Hepatocyte (in vitro differentiated cells): ENCODE results near the gene BEND5. TPM values are rescaled to one million over a fixed set of nuclear protein-coding genes. Genes with fewer than 3 reads are reported as not detected.

ENCODE experiments used
- DNase-seq: peaks from one replicate; pipeline ENCODE4 v3.0.0-alpha.2; 2016; ENCODE audit warnings: low spot score
- H2AFZ ChIP-seq: fragments of 200-600 bp; sonication (generic); 2 replicates; pipeline ENCODE4 v1.6.0; 2016; ENCODE audit warnings: antibody characterized with exemption, mild to moderate bottlenecking
- H3K27ac ChIP-seq: fragments of 200-600 bp; sonication (generic); 2 replicates; pipeline ENCODE4 v1.5.1; 2016; ENCODE audit warnings: mild to moderate bottlenecking
- H3K27me3 ChIP-seq: fragments of 200-600 bp; sonication (generic); 2 replicates; pipeline ENCODE4 v1.6.1; 2016
- H3K36me3 ChIP-seq: fragments of 200-600 bp; sonication (generic); replicated peaks from 2 replicates; pipeline ENCODE4 v1.5.1; 2016; ENCODE audit warnings: low read depth; ENCODE audit not compliant: insufficient read depth
- H3K4me1 ChIP-seq: fragments of 200-600 bp; sonication (generic); 2 replicates; pipeline ENCODE4 v1.5.1; 2016; ENCODE audit warnings: mild to moderate bottlenecking, moderate library complexity; ENCODE audit not compliant: insufficient read depth
- H3K4me2 ChIP-seq: fragments of 200-600 bp; sonication (generic); 2 replicates; pipeline ENCODE4 v1.6.0; 2016
- H3K4me3 ChIP-seq: fragments of 200-600 bp; sonication (generic); 2 replicates; pipeline ENCODE4 v1.5.1; 2016; ENCODE audit warnings: mild to moderate bottlenecking
- H3K79me2 ChIP-seq: fragments of 200-600 bp; sonication (generic); 2 replicates; pipeline ENCODE4 v1.6.0; 2017; ENCODE audit warnings: mild to moderate bottlenecking
- H3K9me2 ChIP-seq: fragments of 200-600 bp; sonication (generic); replicated peaks from 2 replicates; pipeline ENCODE4 v1.6.0; 2017; ENCODE audit warnings: mild to moderate bottlenecking; ENCODE audit not compliant: insufficient read depth
- H3K9me3 ChIP-seq: fragments of 200-600 bp; sonication (generic); 2 replicates; pipeline ENCODE4 v1.5.1; 2016; ENCODE audit warnings: low read depth, mild to moderate bottlenecking
- H4K20me1 ChIP-seq: fragments of 200-600 bp; sonication (generic); 2 replicates; pipeline ENCODE4 v1.6.0; 2016; ENCODE audit warnings: mild to moderate bottlenecking; ENCODE audit not compliant: insufficient read depth, poor library complexity, severe bottlenecking
- EZH2 ChIP-seq: fragments of 200-600 bp; sonication (generic); IDR thresholded peaks from 2 replicates; pipeline ENCODE4 v1.6.1; 2016; ENCODE audit warnings: antibody characterized with exemption, mild to moderate bottlenecking, borderline replicate concordance
- EZH2phosphoT487 ChIP-seq: fragments of 200-600 bp; sonication (generic); IDR thresholded peaks from one replicate; pipeline ENCODE4 v1.6.1; 2018; ENCODE audit warnings: antibody characterized with exemption, mild to moderate bottlenecking, low read depth, moderate library complexity; ENCODE audit not compliant: unreplicated experiment, severe bottlenecking
- WGBS: methylation state at CpG from one replicate; pipeline ENCODE4 v1.1.6; 2016; ENCODE audit warnings: low lambda C conversion rate; ENCODE audit errors: missing lambda C conversion rate; 5-methylcytosine and 5-hydroxymethylcytosine counted together
- polyA plus RNA-seq: library from polyadenylated mRNA; unstranded; fragments of >200 nt; fragmentation: Nextera tagmentation; extraction: Ambion mirVana; gene quantifications from 2 replicates; pipeline ENCODE4 v1.2.1, GENCODE V29; 2016
- total RNA-seq: library from RNA; depleted of rRNA; stranded (reverse); fragments of >200 nt; gene quantifications from 2 replicates; pipeline ENCODE4 v1.2.3, GENCODE V29; 2014
- TF ChIP-seq, protein P1 (sequence below): fragments of 200-600 bp; sonication (generic); IDR thresholded peaks from 2 replicates; pipeline ENCODE4 v1.5.1; 2016; ENCODE audit warnings: antibody characterized with exemption, mild to moderate bottlenecking; ENCODE audit not compliant: poor library complexity

Gene BEND5
- total and polyA plus RNA-seq, 2 experiments from 2014 or later = 7.5 to 7.9 TPM

DNA sequence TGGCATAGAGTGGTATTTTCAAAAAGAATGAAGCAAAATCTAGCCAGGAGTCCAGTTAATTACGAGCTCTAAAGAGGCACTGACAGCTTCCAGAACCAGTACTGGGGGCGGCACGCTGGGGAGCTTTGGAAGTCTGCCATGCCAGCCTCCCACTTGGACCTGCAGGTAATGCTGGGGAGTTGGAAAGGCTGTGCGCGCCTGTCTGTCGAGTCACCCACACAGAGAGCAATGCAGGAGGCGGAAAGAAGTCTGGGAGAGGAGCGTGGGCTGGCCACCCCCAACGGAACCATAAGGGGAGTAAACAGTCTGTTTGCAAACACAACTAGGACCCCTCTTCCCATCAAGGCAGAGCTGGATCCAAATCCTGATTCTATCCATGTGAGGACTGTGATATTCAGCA is 84.5 kb downstream of the BEND5 start:
- Histone ChIP-seq H2AFZ (no peak overlapping the region), H3K9me2 (no peaks in the 10 kb centered on the region), H3K27ac (no peak overlapping the region), H3K36me3 (no peaks in the 10 kb centered on the region), H3K27me3 (no peaks in the 10 kb centered on the region), H3K4me3 (no peak overlapping the region), H3K4me1 (no peaks in the 10 kb centered on the region), H3K9me3 (no peaks in the 10 kb centered on the region), H4K20me1 (no peaks in the 10 kb centered on the region), H3K79me2 (no peaks in the 10 kb centered on the region), H3K4me2 (no peak overlapping the region)
- no peak for DNase-seq
- TF ChIP-seq, protein P1, sequence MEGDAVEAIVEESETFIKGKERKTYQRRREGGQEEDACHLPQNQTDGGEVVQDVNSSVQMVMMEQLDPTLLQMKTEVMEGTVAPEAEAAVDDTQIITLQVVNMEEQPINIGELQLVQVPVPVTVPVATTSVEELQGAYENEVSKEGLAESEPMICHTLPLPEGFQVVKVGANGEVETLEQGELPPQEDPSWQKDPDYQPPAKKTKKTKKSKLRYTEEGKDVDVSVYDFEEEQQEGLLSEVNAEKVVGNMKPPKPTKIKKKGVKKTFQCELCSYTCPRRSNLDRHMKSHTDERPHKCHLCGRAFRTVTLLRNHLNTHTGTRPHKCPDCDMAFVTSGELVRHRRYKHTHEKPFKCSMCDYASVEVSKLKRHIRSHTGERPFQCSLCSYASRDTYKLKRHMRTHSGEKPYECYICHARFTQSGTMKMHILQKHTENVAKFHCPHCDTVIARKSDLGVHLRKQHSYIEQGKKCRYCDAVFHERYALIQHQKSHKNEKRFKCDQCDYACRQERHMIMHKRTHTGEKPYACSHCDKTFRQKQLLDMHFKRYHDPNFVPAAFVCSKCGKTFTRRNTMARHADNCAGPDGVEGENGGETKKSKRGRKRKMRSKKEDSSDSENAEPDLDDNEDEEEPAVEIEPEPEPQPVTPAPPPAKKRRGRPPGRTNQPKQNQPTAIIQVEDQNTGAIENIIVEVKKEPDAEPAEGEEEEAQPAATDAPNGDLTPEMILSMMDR = no peak
- no peak for TF ChIP-seq EZH2
- no peak for TF ChIP-seq EZH2phosphoT487
- 73% methylated on average over 9 of the region's 9 CpGs for WGBS

DNA sequence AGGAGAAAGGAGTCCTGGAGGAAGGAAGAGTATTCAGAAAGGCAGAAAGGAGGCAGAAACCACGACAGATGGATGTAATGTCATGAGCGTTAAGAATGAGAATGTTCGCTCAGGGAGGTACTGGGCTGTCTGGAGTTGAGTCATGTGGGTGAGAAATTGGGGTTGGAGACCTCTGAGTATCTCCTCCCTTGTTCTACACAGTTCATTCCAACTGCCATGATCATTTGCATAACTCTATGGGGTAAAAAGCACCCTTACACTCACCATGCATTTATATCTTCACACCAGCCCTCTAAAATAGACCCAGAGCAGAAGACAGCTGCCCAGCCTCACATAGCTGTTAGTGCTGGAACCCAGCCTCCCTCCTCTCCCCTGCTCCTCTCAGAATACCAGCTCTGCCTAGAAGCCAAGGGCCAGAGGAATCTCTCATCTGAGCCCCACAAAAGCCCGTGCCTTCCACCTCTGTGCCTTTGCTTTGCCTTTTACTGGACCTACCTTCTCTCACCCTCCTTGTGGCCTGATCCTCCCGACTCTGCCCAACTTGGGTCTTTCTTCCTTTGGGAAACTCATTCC is 85.2 kb downstream of the BEND5 start:
- no peaks in the 10 kb centered on the region for H3K79me2 ChIP-seq
- no peaks in the 10 kb centered on the region for H3K36me3 ChIP-seq
- H2AFZ ChIP-seq = no peak overlapping the region
- no peaks in the 10 kb centered on the region for H3K9me3 ChIP-seq
- H3K27ac ChIP-seq = no peak overlapping the region
- no peak for DNase-seq
- H4K20me1 ChIP-seq = no peaks in the 10 kb centered on the region
- no peaks in the 10 kb centered on the region for H3K27me3 ChIP-seq
- H3K4me3 ChIP-seq = no peak overlapping the region
- no peaks in the 10 kb centered on the region for H3K4me1 ChIP-seq
- 85% methylated on average over 5 of the region's 5 CpGs for WGBS
- H3K4me2 ChIP-seq = no peak overlapping the region
- no peak for TF ChIP-seq EZH2
- TF ChIP-seq EZH2phosphoT487 = no peak
- TF ChIP-seq, protein P1 = no peak
- H3K9me2 ChIP-seq = no peaks in the 10 kb centered on the region

DNA sequence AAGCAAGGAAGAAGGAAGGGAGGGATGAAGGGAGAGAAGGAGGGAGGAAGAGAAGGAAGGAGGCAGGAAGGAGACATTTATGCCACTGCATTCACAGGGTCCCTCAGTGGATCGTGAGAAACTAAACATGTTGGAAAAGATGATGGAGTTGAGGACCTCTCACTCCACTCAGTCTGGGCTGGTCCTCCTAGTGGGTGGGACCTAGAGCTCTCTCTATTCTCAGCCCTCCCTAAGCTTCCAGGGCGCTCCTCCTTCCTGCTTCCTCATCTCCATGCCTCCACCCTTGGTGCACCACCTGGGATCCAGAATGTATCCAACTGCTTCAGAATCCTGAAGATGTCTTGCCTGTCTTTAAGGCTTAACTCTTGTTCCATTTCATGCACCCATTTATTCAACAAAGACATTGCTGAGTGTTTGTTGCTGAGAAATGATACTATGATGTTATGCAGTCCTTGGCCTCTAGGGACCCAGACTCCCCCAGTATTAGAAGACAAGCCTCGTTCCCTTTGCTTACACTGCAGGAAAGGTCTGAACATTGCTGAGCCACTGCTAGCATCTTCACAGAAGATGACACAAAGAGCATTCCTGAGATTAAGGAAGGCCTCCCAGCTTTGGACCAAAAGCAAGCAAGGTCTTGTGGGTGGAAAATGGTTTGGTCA is 88.5 kb downstream of the BEND5 start:
- Histone ChIP-seq H3K27me3 (no peaks in the 10 kb centered on the region), H3K4me1 (no peaks in the 10 kb centered on the region), H3K9me2 (no peaks in the 10 kb centered on the region), H3K27ac (no peak overlapping the region), H3K4me2 (no peak overlapping the region), H3K4me3 (no peak overlapping the region), H3K9me3 (no peaks in the 10 kb centered on the region), H3K36me3 (no peaks in the 10 kb centered on the region), H3K79me2 (no peaks in the 10 kb centered on the region), H4K20me1 (no peaks in the 10 kb centered on the region), H2AFZ (no peak overlapping the region)
- TF ChIP-seq, protein P1 = peak; percentile 19
- TF ChIP-seq EZH2 (no peak), EZH2phosphoT487 (no peak)
- no peak for DNase-seq
- 61% methylated on average over 3 of the region's 3 CpGs for WGBS
